ENCODE measurements around the gene THPO. TPM values are rescaled to one million over a fixed set of nuclear protein-coding genes. Genes with fewer than 3 reads are reported as not detected.

THPO gene
- total and polyA plus RNA-seq, 9 of the 15 experiments (the other 6 are each of a cell fraction or from before 2014, with no cell fraction given), result 0.11 to 1.1 (median 0.35) TPM; not detected in 1

DNA sequence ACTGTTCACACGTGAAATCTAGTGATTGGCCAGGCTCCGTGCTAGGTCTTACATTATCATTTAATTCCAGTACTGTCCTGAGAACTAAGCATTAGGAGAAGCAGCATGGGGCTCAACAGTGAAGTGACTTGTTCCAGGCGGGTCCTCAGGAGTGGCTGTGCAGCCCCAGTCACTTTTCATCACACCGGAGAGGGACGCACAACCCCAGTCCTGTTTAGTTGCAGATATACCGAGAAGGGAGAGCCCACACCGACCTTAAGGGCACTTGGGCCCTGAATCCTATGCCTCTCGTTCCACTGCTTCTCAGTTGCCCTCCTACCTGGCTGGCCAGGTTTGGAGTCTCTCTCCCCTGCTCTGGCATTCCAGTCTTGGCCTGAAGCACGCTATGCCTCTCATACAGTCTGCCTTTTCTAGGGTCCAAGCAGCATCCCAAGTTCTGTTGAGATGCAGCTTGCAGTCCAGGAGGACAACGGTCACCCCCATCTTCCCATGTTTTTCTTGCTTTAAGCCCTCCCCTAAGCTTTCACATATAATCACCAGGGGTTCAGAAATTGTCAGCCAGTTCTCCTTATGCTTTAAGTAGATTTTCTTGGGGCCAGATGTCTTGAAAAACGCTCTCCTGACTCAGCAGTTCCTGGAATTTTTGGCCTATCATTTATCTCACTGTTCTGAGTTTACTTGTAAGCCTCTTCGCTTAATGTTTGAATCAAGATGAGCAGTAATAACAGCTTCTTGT lies 30.5 kb downstream of the THPO start (continued):
- TF ChIP-seq, protein P1, sequence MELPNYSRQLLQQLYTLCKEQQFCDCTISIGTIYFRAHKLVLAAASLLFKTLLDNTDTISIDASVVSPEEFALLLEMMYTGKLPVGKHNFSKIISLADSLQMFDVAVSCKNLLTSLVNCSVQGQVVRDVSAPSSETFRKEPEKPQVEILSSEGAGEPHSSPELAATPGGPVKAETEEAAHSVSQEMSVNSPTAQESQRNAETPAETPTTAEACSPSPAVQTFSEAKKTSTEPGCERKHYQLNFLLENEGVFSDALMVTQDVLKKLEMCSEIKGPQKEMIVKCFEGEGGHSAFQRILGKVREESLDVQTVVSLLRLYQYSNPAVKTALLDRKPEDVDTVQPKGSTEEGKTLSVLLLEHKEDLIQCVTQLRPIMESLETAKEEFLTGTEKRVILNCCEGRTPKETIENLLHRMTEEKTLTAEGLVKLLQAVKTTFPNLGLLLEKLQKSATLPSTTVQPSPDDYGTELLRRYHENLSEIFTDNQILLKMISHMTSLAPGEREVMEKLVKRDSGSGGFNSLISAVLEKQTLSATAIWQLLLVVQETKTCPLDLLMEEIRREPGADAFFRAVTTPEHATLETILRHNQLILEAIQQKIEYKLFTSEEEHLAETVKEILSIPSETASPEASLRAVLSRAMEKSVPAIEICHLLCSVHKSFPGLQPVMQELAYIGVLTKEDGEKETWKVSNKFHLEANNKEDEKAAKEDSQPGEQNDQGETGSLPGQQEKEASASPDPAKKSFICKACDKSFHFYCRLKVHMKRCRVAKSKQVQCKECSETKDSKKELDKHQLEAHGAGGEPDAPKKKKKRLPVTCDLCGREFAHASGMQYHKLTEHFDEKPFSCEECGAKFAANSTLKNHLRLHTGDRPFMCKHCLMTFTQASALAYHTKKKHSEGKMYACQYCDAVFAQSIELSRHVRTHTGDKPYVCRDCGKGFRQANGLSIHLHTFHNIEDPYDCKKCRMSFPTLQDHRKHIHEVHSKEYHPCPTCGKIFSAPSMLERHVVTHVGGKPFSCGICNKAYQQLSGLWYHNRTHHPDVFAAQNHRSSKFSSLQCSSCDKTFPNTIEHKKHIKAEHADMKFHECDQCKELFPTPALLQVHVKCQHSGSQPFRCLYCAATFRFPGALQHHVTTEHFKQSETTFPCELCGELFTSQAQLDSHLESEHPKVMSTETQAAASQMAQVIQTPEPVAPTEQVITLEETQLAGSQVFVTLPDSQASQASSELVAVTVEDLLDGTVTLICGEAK (IDR thresholded peaks at IDR 0.05), result peak; percentile 35; the same call in 1 of the 2 replicates
- TF ChIP-seq, protein P1 (CRISPR knock-in tag; IDR thresholded peaks at IDR 0.05), result no peak
- 0 out of 2 replicates have a peak, but pooled peaks have one; percentile 16 for TF ChIP-seq SP1 (CRISPR knock-in tag; IDR thresholded peaks at IDR 0.05)
- no peak for TF ChIP-seq PML (IDR thresholded peaks at IDR 0.05; ENCODE audit: low read length)
- peak; percentile 98 for TF ChIP-seq MAFG (tag; conservative IDR thresholded peaks at IDR 0.05)
- peak; percentile 48 for TF ChIP-seq MEIS2 (IDR thresholded peaks at IDR 0.05; ENCODE audit: partially characterized antibody)
- TF ChIP-seq, protein P2, sequence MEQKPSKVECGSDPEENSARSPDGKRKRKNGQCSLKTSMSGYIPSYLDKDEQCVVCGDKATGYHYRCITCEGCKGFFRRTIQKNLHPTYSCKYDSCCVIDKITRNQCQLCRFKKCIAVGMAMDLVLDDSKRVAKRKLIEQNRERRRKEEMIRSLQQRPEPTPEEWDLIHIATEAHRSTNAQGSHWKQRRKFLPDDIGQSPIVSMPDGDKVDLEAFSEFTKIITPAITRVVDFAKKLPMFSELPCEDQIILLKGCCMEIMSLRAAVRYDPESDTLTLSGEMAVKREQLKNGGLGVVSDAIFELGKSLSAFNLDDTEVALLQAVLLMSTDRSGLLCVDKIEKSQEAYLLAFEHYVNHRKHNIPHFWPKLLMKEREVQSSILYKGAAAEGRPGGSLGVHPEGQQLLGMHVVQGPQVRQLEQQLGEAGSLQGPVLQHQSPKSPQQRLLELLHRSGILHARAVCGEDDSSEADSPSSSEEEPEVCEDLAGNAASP (IDR thresholded peaks at IDR 0.05), result no peak
- peak; percentile 100 for TF ChIP-seq ZNF316 (IDR thresholded peaks at IDR 0.05)
- peak; percentile 36 for TF ChIP-seq KDM5B (IDR thresholded peaks at IDR 0.05; ENCODE audit: insufficient replicate concordance, low read depth, low read length)
- TF ChIP-seq, protein P3, sequence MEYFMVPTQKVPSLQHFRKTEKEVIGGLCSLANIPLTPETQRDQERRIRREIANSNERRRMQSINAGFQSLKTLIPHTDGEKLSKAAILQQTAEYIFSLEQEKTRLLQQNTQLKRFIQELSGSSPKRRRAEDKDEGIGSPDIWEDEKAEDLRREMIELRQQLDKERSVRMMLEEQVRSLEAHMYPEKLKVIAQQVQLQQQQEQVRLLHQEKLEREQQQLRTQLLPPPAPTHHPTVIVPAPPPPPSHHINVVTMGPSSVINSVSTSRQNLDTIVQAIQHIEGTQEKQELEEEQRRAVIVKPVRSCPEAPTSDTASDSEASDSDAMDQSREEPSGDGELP (CRISPR knock-in tag; IDR thresholded peaks at IDR 0.05; ENCODE audit: borderline replicate concordance), result no peak
- TF ChIP-seq STAT5A (IDR thresholded peaks at IDR 0.05; ENCODE audit: borderline replicate concordance, low read length), result peak; percentile 60
- no peak for TF ChIP-seq ZNF121 (CRISPR knock-in tag; conservative IDR thresholded peaks at IDR 0.05)
- TF ChIP-seq CBFA2T2 (conservative IDR thresholded peaks at IDR 0.05), result peak; percentile 65
- peak; percentile 77 for TF ChIP-seq CBFA2T3 (IDR thresholded peaks at IDR 0.05)
- peak; percentile 48; the same call in 1 of the 2 replicates for TF ChIP-seq SMARCE1 (IDR thresholded peaks at IDR 0.05)
- no peak for TF ChIP-seq ZNF707 (CRISPR knock-in tag; conservative IDR thresholded peaks at IDR 0.05)
- TF ChIP-seq ZNF384 (IDR thresholded peaks at IDR 0.05; ENCODE audit: low read depth, low read length), result no peak
- TF ChIP-seq RBBP5 (IDR thresholded peaks at IDR 0.05; ENCODE audit: borderline replicate concordance, insufficient read depth, low read length, poor library complexity, severe bottlenecking), result peak; percentile 63

Measured in K562 (cell line).